HCT116 (cell line): ENCODE results near the gene TSG101.

Source experiments
- EGR1 ChIP-seq: IDR thresholded peaks from 2 replicates; pipeline ENCODE4 v1.6.1; 2012; ENCODE audit warnings: low read depth
- EZH2 ChIP-seq: fragments of 200-600 bp; sonication (generic); IDR thresholded peaks from 2 replicates; pipeline ENCODE4 v1.6.1; 2017; ENCODE audit warnings: antibody characterized with exemption, mixed run types
- JUND ChIP-seq: IDR thresholded peaks from 2 replicates; pipeline ENCODE4 v1.6.1; 2012
- POLR2A ChIP-seq: IDR thresholded peaks from 2 replicates; pipeline ENCODE4 v1.7.0; 2011; ENCODE audit warnings: borderline replicate concordance; ENCODE audit not compliant: insufficient read depth, insufficient read length; ENCODE audit errors: extremely low read depth
- POLR2AphosphoS5 ChIP-seq: IDR thresholded peaks from 2 replicates; pipeline ENCODE4 v1.6.1; 2011; ENCODE audit warnings: mild to moderate bottlenecking, low read depth, low read length, moderate library complexity
- SP1 ChIP-seq: IDR thresholded peaks from 2 replicates; pipeline ENCODE4 v1.6.1; 2012; ENCODE audit warnings: low read depth
- SRF ChIP-seq: IDR thresholded peaks from 2 replicates; pipeline ENCODE4 v1.6.1; 2012; ENCODE audit warnings: low read depth
- YY1 ChIP-seq: IDR thresholded peaks from 2 replicates; pipeline ENCODE4 v1.6.1; 2011; ENCODE audit warnings: low read length, low read depth, moderate library complexity, mild to moderate bottlenecking; ENCODE audit not compliant: insufficient replicate concordance; ENCODE audit errors: extremely low read depth
- ZFX ChIP-seq: fragments of 450-650 bp; IDR thresholded peaks from 2 replicates; pipeline ENCODE4 v1.6.1; 2017
- ZNF274 ChIP-seq: fragments of 200-500 bp; sonication (Bioruptor generic); IDR thresholded peaks from 2 replicates; pipeline ENCODE4 v1.6.1; 2014; ENCODE audit warnings: mild to moderate bottlenecking, low read depth, low read length, inconsistent platforms
- TF ChIP-seq, protein P1 (sequence below), 3 experiments: fragments of 200-600 bp in 1 of 3; sonication (generic) in 1 of 3; IDR thresholded peaks in 2 of 3; conservative IDR thresholded peaks in 1 of 3; 2 replicates each; pipeline ENCODE4 v1.5.1; 2012 to 2017; ENCODE audit warnings: low read depth in 2 of 3, low read length in 2 of 3, antibody characterized with exemption in 1 of 3, borderline replicate concordance in 1 of 3, control low read depth in 1 of 3, mild to moderate bottlenecking in 1 of 3, mixed read lengths in 1 of 3, mixed run types in 1 of 3, moderate library complexity in 1 of 3; ENCODE audit not compliant: insufficient read depth in 1 of 3
- TF ChIP-seq, protein P2 (sequence below): IDR thresholded peaks from 2 replicates; pipeline ENCODE4 v1.6.1; 2012
- TF ChIP-seq, protein P3 (sequence below): IDR thresholded peaks from 2 replicates; pipeline ENCODE4 v1.6.1; 2012; ENCODE audit warnings: low read depth

DNA sequence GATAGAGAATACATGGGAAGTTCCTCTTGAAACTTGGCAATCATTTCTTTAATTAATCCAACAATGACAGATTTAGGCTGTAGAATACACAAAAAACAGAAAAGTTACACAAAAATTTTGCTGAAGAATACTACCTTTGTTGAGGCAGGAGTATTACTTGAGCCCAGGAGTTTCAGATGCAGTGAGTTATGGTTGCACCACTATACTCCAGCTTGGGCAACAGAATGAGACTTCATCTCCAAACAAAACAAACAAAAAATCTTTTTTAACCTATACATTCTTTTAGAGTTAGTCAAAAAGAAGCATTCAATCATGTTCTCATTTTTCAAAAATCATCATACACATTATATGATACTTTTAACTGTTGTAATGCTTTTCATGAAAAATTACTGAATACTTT is 39.7 kb upstream of the TSG101 start:
- TF ChIP-seq, protein P1, sequence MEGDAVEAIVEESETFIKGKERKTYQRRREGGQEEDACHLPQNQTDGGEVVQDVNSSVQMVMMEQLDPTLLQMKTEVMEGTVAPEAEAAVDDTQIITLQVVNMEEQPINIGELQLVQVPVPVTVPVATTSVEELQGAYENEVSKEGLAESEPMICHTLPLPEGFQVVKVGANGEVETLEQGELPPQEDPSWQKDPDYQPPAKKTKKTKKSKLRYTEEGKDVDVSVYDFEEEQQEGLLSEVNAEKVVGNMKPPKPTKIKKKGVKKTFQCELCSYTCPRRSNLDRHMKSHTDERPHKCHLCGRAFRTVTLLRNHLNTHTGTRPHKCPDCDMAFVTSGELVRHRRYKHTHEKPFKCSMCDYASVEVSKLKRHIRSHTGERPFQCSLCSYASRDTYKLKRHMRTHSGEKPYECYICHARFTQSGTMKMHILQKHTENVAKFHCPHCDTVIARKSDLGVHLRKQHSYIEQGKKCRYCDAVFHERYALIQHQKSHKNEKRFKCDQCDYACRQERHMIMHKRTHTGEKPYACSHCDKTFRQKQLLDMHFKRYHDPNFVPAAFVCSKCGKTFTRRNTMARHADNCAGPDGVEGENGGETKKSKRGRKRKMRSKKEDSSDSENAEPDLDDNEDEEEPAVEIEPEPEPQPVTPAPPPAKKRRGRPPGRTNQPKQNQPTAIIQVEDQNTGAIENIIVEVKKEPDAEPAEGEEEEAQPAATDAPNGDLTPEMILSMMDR (IDR thresholded peaks at IDR 0.05 in 2 of 3, conservative IDR thresholded peaks at IDR 0.05 in 1 of 3; ENCODE audit: borderline replicate concordance in 1 of 3, insufficient read depth in 1 of 3, low read depth in 2 of 3, low read length in 2 of 3): no peak
- TF ChIP-seq POLR2AphosphoS5 (no peak), POLR2A (no peak), ZNF274 (no peak), SP1 (no peak), EGR1 (no peak), JUND (no peak), YY1 (no peak), SRF (no peak), ZFX (no peak), EZH2 (no peak)
- TF ChIP-seq, protein P2, sequence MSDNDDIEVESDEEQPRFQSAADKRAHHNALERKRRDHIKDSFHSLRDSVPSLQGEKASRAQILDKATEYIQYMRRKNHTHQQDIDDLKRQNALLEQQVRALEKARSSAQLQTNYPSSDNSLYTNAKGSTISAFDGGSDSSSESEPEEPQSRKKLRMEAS: no peak
- TF ChIP-seq, protein P3, sequence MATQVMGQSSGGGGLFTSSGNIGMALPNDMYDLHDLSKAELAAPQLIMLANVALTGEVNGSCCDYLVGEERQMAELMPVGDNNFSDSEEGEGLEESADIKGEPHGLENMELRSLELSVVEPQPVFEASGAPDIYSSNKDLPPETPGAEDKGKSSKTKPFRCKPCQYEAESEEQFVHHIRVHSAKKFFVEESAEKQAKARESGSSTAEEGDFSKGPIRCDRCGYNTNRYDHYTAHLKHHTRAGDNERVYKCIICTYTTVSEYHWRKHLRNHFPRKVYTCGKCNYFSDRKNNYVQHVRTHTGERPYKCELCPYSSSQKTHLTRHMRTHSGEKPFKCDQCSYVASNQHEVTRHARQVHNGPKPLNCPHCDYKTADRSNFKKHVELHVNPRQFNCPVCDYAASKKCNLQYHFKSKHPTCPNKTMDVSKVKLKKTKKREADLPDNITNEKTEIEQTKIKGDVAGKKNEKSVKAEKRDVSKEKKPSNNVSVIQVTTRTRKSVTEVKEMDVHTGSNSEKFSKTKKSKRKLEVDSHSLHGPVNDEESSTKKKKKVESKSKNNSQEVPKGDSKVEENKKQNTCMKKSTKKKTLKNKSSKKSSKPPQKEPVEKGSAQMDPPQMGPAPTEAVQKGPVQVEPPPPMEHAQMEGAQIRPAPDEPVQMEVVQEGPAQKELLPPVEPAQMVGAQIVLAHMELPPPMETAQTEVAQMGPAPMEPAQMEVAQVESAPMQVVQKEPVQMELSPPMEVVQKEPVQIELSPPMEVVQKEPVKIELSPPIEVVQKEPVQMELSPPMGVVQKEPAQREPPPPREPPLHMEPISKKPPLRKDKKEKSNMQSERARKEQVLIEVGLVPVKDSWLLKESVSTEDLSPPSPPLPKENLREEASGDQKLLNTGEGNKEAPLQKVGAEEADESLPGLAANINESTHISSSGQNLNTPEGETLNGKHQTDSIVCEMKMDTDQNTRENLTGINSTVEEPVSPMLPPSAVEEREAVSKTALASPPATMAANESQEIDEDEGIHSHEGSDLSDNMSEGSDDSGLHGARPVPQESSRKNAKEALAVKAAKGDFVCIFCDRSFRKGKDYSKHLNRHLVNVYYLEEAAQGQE: no peak
